ENCODE data around the gene LCE1D.

The LCE1D gene

GRCh38 chr1:152796421-152796820 lies at the start of gene LCE1D:
TSS of gene LCE1D (plus strand) at chr1:152796721. CDS start at chr1:152797795, 1,074 bp downstream.
- intact Hi-C loops (cut with DNase I), result no loop called here
- no peak for DNase-seq

- intact Hi-C loops (cut with DNase I), result no loop called here
- no peak for DNase-seq
Observed at GRCh38 chr1:152747831-152748230, 48.7 kb upstream of the LCE1D start.

- intact Hi-C loops (cut with DNase I), result no loop called here
- no peak for DNase-seq
Observed at GRCh38 chr1:152752225-152752624, 44.3 kb upstream of the LCE1D start.

- no peak for DNase-seq
- intact Hi-C loops (cut with DNase I), result no loop called here
Observed at GRCh38 chr1:152753586-152753985, 42.9 kb upstream of the LCE1D start.

- intact Hi-C loops (cut with DNase I), result no loop called here
- DNase-seq, result peak in 30 of 42 donors; percentile 7 to 74 (median 40)
Observed at GRCh38 chr1:152756872-152757271, 39.6 kb upstream of the LCE1D start.

GRCh38 chr1:152757747-152758146 lies 38.8 kb upstream of the LCE1D start, which contains the start of gene KPRP:
TSS of gene KPRP (plus strand) at chr1:152758025. CDS start at chr1:152759589, 1,564 bp downstream.
- DNase-seq, result peak in 30 of 42 donors; percentile 8 to 77 (median 50)

GRCh38 chr1:152758636-152759035 lies 37.9 kb upstream of the LCE1D start:
- DNase-seq, result no peak
- intact Hi-C loops (cut with DNase I), result no loop called here

More at GRCh38 chr1:152757747-152758146, 38.8 kb upstream of the LCE1D start, which contains the start of gene KPRP:
- intact Hi-C loops (cut with DNase I), result no loop called here

GRCh38 chr1:152759453-152760173 lies 36.9 kb upstream of the LCE1D start:
- DNase-seq, result no peak
- intact Hi-C loops (cut with DNase I), result no loop called here

- intact Hi-C loops (cut with DNase I), result no loop called here
- no peak for DNase-seq
Observed at GRCh38 chr1:152760551-152761190, 35.9 kb upstream of the LCE1D start.

GRCh38 chr1:152761609-152762213 lies 34.8 kb upstream of the LCE1D start:
- intact Hi-C loops (cut with DNase I), result no loop called here

GRCh38 chr1:152768847-152769533 lies 27.5 kb upstream of the LCE1D start:
- no peak for DNase-seq
- intact Hi-C loops (cut with DNase I), result no loop called here

More at GRCh38 chr1:152761609-152762213, 34.8 kb upstream of the LCE1D start:
- peak in 37 of 42 donors; percentile 17 to 92 (median 60) for DNase-seq

- intact Hi-C loops (cut with DNase I), result no loop called here
Observed at GRCh38 chr1:152770411-152770810, 26.1 kb upstream of the LCE1D start.

GRCh38 chr1:152774875-152775274 lies 21.6 kb upstream of the LCE1D start, which contains the start of gene LCE1F:
TSS of gene LCE1F (plus strand) at chr1:152775140. CDS start at chr1:152776372, 1,232 bp downstream.
- intact Hi-C loops (cut with DNase I), result no loop called here

More at GRCh38 chr1:152770411-152770810, 26.1 kb upstream of the LCE1D start:
- DNase-seq, result no peak

GRCh38 chr1:152776361-152776760 lies 20.2 kb upstream of the LCE1D start:
- no peak for DNase-seq
- intact Hi-C loops (cut with DNase I), result no loop called here

More at GRCh38 chr1:152774875-152775274, 21.6 kb upstream of the LCE1D start, which contains the start of gene LCE1F:
- no peak for DNase-seq

GRCh38 chr1:152777510-152778137 lies 18.9 kb upstream of the LCE1D start:
- no peak for DNase-seq
- intact Hi-C loops (cut with DNase I), result no loop called here

- no peak for DNase-seq
- intact Hi-C loops (cut with DNase I), result no loop called here
Observed at GRCh38 chr1:152783095-152783494, 13.4 kb upstream of the LCE1D start.

- no peak for DNase-seq
- intact Hi-C loops (cut with DNase I), result no loop called here
Observed at GRCh38 chr1:152786077-152786476, 10.4 kb upstream of the LCE1D start, which contains the start of gene LCE1E. TSS of gene LCE1E (plus strand) at chr1:152786257. CDS start at chr1:152787300, 1,043 bp downstream.

GRCh38 chr1:152795686-152796085 lies 835 bp upstream of the LCE1D start:
- DNase-seq, result peak in 1 of 42 donors; percentile 6
- intact Hi-C loops (cut with DNase I), result no loop called here

GRCh38 chr1:152801333-152801732 lies 4.8 kb downstream of the LCE1D start:
- DNase-seq, result no peak
- intact Hi-C loops (cut with DNase I), result no loop called here
